A549 (cell line): Measurements from ENCODE around the gene CUL3. TPM values are rescaled to one million over a fixed set of nuclear protein-coding genes. Genes with fewer than 3 reads are reported as not detected.
A peak's percentile ranks its signal among the peaks of the same experiment; 100 is the strongest.

Experiments used
- ATAC-seq, 2 experiments: fragments of 200-7000 bp in 1 of 2; fragments of >200 bp in 1 of 2; cut with Nextera tagmentation in 1 of 2; cut with Tn5 transposase in 1 of 2; 3 replicates each; pipeline versions ENCODE4 v1.8.0 to v1.9.1; 2018 to 2020; ENCODE audit warnings: mild to moderate bottlenecking in 1 of 2, moderate library complexity in 1 of 2
- CTCF ChIA-PET: fragments of 300-600 bp; sonication (Branson Sonifier 250); formaldehyde crosslinking; extraction: SDS; loops from one replicate; lab custom pipeline; 2021; ENCODE audit warnings: antibody characterized with exemption, inconsistent platforms; lab: Yijun Ruan, JAX
- POLR2A ChIA-PET: fragments of 350-600 bp; formaldehyde crosslinking; extraction: SDS; loops from one replicate; lab custom pipeline; 2021; ENCODE audit warnings: antibody characterized with exemption, inconsistent platforms; lab: Yijun Ruan, JAX
- DNase-seq, 2 experiments: peaks; one replicate each; pipeline versions ENCODE4 v3.0.0 to v3.0.0-alpha.2; 2011 to 2016; ENCODE audit warnings: low read depth in 1 of 2, low spot score in 1 of 2
- FAIRE-seq: peaks from 2 replicates; lab custom pipeline; 2011; peaks lifted over from hg19 to GRCh38; lab: Jason Lieb, UNC
- H3K27ac ChIP-seq, 2 experiments: fragments of >200 bp; sonication (Bioruptor Twin); formaldehyde crosslinking; 3 replicates each; pipeline ENCODE4 v1.5.1; 2016 to 2017
- H3K4me1 ChIP-seq: fragments of >200 bp; sonication (Bioruptor Twin); formaldehyde crosslinking; 3 replicates; pipeline ENCODE4 v1.6.1; 2016
- H3K4me2 ChIP-seq: fragments of >200 bp; sonication (Bioruptor Twin); formaldehyde crosslinking; 3 replicates; pipeline ENCODE4 v1.6.1; 2016
- H3K4me3 ChIP-seq: fragments of >200 bp; sonication (Bioruptor Twin); formaldehyde crosslinking; 3 replicates; pipeline ENCODE4 v1.5.1; 2016
- H3K9me3 ChIP-seq: fragments of >200 bp; sonication (Bioruptor Twin); formaldehyde crosslinking; 3 replicates; pipeline ENCODE4 v1.6.1; 2016
- CBX8 ChIP-seq: fragments of 200-600 bp; sonication (generic); IDR thresholded peaks from 2 replicates; pipeline ENCODE4 v1.6.1; 2016
- CHD2 ChIP-seq: fragments of 150-350 bp; IDR thresholded peaks from 2 replicates; pipeline ENCODE4 v1.6.1; 2014; ENCODE audit warnings: low read length; ENCODE audit not compliant: partially characterized antibody
- EHF ChIP-seq: fragments of 250-450 bp; sonication (Bioruptor Pico); IDR thresholded peaks from 2 replicates; pipeline ENCODE4 v1.5.0; 2020; ENCODE audit warnings: mild to moderate bottlenecking
- EHMT2 ChIP-seq: fragments of 200-600 bp; sonication (generic); IDR thresholded peaks from 2 replicates; pipeline ENCODE4 v1.6.1; 2016; ENCODE audit warnings: antibody characterized with exemption, low read depth, mild to moderate bottlenecking, moderate library complexity
- EP300 ChIP-seq, 2 experiments: fragments of >200 bp; sonication (Bioruptor Twin); formaldehyde crosslinking; IDR thresholded peaks; 2 replicates in 1 of 2; 3 replicates in 1 of 2; pipeline ENCODE4 v1.6.1; 2016 to 2017
- FOSL2 ChIP-seq, 2 experiments: fragments of 450-650 bp in 1 of 2; fragments of >200 bp in 1 of 2; sonication (Bioruptor Twin) in 1 of 2; formaldehyde crosslinking; IDR thresholded peaks; 2 replicates each; pipeline versions ENCODE4 v1.5.0 to v1.6.1; 2016 to 2020; ENCODE audit warnings: mild to moderate bottlenecking in 1 of 2, moderate library complexity in 1 of 2
- GATA3 ChIP-seq: IDR thresholded peaks from 2 replicates; pipeline ENCODE4 v1.6.1; 2012; ENCODE audit warnings: borderline replicate concordance
- HEYL ChIP-seq: fragments of 250-450 bp; sonication (Bioruptor Pico); IDR thresholded peaks from 2 replicates; pipeline ENCODE4 v1.8.0; 2021; ENCODE audit warnings: mild to moderate bottlenecking, moderate library complexity
- HOXA7 ChIP-seq: fragments of 250-450 bp; sonication (Bioruptor Pico); IDR thresholded peaks from 2 replicates; pipeline ENCODE4 v1.5.0; 2020; ENCODE audit warnings: mild to moderate bottlenecking, moderate library complexity
- JUN ChIP-seq, 2 experiments: fragments of >200 bp; sonication (Bioruptor Twin); formaldehyde crosslinking; IDR thresholded peaks; 2 replicates in 1 of 2; 3 replicates in 1 of 2; pipeline ENCODE4 v1.6.1; 2016 to 2017
- JUNB ChIP-seq: fragments of >200 bp; sonication (Bioruptor Twin); formaldehyde crosslinking; IDR thresholded peaks from 2 replicates; pipeline ENCODE4 v1.6.1; 2016
- MAFK ChIP-seq: fragments of 450-650 bp; IDR thresholded peaks from 2 replicates; pipeline ENCODE4 v1.6.1; 2014; ENCODE audit not compliant: partially characterized antibody
- MAZ ChIP-seq: fragments of 150-350 bp; IDR thresholded peaks from 2 replicates; pipeline ENCODE4 v1.6.1; 2014; ENCODE audit warnings: antibody characterized with exemption, low read depth, low read length, borderline replicate concordance
- MYC ChIP-seq: IDR thresholded peaks from 2 replicates; pipeline ENCODE4 v1.6.1; 2012; ENCODE audit warnings: mild to moderate bottlenecking, inconsistent platforms, low read length, improper control_type of control experiment, borderline replicate concordance
- NFE2L2 ChIP-seq: fragments of 150-350 bp; conservative IDR thresholded peaks from 2 replicates; pipeline ENCODE4 v1.6.1; 2014; ENCODE audit warnings: low read length
- NR3C1 ChIP-seq: fragments of >200 bp; sonication (Bioruptor Twin); formaldehyde crosslinking; IDR thresholded peaks from 3 replicates; pipeline ENCODE4 v1.6.1; 2017
- RAD21 ChIP-seq, 2 experiments: fragments of >200 bp in 1 of 2; sonication (Bioruptor Twin) in 1 of 2; formaldehyde crosslinking in 1 of 2; IDR thresholded peaks in 1 of 2; conservative IDR thresholded peaks in 1 of 2; 2 replicates in 1 of 2; 3 replicates in 1 of 2; pipeline ENCODE4 v1.6.1; 2012 to 2018; ENCODE audit warnings: inconsistent platforms in 1 of 2
- RARB ChIP-seq: fragments of 250-450 bp; sonication (Bioruptor Pico); IDR thresholded peaks from 2 replicates; pipeline ENCODE4 v1.8.0; 2021; ENCODE audit warnings: mild to moderate bottlenecking, moderate library complexity
- RFX5 ChIP-seq: fragments of 450-650 bp; IDR thresholded peaks from 2 replicates; pipeline ENCODE4 v1.7.1; 2014; ENCODE audit warnings: antibody characterized with exemption, mild to moderate bottlenecking, moderate library complexity
- RNF2 ChIP-seq: fragments of 200-600 bp; sonication (generic); IDR thresholded peaks from 2 replicates; pipeline ENCODE4 v1.6.1; 2016; ENCODE audit warnings: low read depth, mild to moderate bottlenecking, antibody characterized with exemption, moderate library complexity, borderline replicate concordance
- WGBS: methylation state at CpG from one replicate; pipeline ENCODE4 v1.1.6; 2017; ENCODE audit errors: missing lambda C conversion rate; 5-methylcytosine and 5-hydroxymethylcytosine counted together
- polyA plus RNA-seq, 4 experiments: library from polyadenylated mRNA; depleted of rRNA in 3 of 4; stranded (reverse); fragments of >200 nt; fragmentation: RNase III in 1 of 4; extraction: RNeasy Plus Mini Kit Qiagen cat#74134 plus additional on column Dnase treatment in 1 of 4; gene quantifications; 2 replicates in 3 of 4; 3 replicates in 1 of 4; pipeline ENCODE4 v1.2.3, GENCODE V29; 2011 to 2017
- TF ChIP-seq, protein P1 (sequence below): fragments of 450-650 bp; IDR thresholded peaks from 2 replicates; pipeline ENCODE4 v1.6.1; 2014; ENCODE audit warnings: antibody characterized with exemption
- TF ChIP-seq, protein P2 (sequence below): fragments of 250-450 bp; sonication (Bioruptor Pico); IDR thresholded peaks from 2 replicates; pipeline ENCODE4 v1.5.0; 2021; ENCODE audit warnings: mild to moderate bottlenecking, moderate library complexity, borderline replicate concordance
- TF ChIP-seq, protein P3 (sequence below): IDR thresholded peaks from 2 replicates; pipeline ENCODE4 v1.6.1; 2012
- TF ChIP-seq, protein P4 (sequence below): fragments of >200 bp; sonication (Bioruptor Twin); formaldehyde crosslinking; IDR thresholded peaks from 3 replicates; pipeline ENCODE4 v1.5.1; 2016
- TF ChIP-seq, protein P5 (sequence below): fragments of >200 bp; sonication (Bioruptor Twin); formaldehyde crosslinking; IDR thresholded peaks from 2 replicates; pipeline ENCODE4 v1.6.1; 2016
- TF ChIP-seq, protein P6 (sequence below): fragments of 200-600 bp; sonication (generic); IDR thresholded peaks from 2 replicates; pipeline ENCODE4 v1.6.1; 2016; ENCODE audit warnings: antibody characterized with exemption, mild to moderate bottlenecking, moderate library complexity

Gene CUL3
- polyA plus RNA-seq, 2 of the 4 experiments (the other 2 are of a cell fraction): 70.5 to 73.9 TPM

DNA sequence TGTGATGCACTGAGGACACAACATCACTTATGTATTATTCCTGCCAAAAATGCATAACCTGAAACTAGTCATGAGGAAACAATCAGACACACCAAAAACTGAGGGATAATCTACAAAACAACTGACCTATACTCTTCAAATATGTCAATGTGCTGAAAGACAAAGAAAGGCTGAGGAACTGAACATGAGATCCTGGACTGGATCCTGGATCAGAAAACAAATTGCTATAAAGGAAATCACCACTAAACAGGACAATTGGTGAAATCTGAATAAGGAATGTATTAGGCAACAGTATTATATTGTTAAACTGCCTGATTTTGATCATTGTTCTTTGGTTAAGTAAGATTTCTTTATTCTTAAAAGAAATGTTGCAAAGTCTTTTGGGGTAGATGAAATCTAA, 28.8 kb downstream of the CUL3 start:
- Histone ChIP-seq H3K4me2 (no peak overlapping the region), H3K4me3 (no peak overlapping the region), H3K9me3 (no peaks in the 10 kb centered on the region), H3K27ac (no peak overlapping the region), H3K4me1 (no peaks in the 10 kb centered on the region)
- ChIA-PET CTCF (no interaction called here), POLR2A (no interaction called here)
- ATAC-seq (no peak), DNase-seq (no peak), FAIRE-seq (no peak)
- TF ChIP-seq EHF (CRISPR knock-in tag) (no peak), RARB (no peak), MAZ (no peak), CBX8 (no peak), RFX5 (no peak), EP300 (IDR thresholded peaks at IDR 0.05) (no peak)
- TF ChIP-seq, protein P1, sequence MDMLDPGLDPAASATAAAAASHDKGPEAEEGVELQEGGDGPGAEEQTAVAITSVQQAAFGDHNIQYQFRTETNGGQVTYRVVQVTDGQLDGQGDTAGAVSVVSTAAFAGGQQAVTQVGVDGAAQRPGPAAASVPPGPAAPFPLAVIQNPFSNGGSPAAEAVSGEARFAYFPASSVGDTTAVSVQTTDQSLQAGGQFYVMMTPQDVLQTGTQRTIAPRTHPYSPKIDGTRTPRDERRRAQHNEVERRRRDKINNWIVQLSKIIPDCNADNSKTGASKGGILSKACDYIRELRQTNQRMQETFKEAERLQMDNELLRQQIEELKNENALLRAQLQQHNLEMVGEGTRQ: no peak
- TF ChIP-seq, protein P2, sequence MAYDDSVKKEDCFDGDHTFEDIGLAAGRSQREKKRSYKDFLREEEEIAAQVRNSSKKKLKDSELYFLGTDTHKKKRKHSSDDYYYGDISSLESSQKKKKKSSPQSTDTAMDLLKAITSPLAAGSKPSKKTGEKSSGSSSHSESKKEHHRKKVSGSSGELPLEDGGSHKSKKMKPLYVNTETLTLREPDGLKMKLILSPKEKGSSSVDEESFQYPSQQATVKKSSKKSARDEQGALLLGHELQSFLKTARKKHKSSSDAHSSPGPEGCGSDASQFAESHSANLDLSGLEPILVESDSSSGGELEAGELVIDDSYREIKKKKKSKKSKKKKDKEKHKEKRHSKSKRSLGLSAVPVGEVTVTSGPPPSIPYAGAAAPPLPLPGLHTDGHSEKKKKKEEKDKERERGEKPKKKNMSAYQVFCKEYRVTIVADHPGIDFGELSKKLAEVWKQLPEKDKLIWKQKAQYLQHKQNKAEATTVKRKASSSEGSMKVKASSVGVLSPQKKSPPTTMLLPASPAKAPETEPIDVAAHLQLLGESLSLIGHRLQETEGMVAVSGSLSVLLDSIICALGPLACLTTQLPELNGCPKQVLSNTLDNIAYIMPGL (CRISPR knock-in tag): no peak
- TF ChIP-seq, protein P3, sequence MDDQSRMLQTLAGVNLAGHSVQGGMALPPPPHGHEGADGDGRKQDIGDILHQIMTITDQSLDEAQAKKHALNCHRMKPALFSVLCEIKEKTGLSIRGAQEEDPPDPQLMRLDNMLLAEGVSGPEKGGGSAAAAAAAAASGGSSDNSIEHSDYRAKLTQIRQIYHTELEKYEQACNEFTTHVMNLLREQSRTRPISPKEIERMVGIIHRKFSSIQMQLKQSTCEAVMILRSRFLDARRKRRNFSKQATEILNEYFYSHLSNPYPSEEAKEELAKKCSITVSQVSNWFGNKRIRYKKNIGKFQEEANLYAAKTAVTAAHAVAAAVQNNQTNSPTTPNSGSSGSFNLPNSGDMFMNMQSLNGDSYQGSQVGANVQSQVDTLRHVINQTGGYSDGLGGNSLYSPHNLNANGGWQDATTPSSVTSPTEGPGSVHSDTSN: no peak
- TF ChIP-seq, protein P4, sequence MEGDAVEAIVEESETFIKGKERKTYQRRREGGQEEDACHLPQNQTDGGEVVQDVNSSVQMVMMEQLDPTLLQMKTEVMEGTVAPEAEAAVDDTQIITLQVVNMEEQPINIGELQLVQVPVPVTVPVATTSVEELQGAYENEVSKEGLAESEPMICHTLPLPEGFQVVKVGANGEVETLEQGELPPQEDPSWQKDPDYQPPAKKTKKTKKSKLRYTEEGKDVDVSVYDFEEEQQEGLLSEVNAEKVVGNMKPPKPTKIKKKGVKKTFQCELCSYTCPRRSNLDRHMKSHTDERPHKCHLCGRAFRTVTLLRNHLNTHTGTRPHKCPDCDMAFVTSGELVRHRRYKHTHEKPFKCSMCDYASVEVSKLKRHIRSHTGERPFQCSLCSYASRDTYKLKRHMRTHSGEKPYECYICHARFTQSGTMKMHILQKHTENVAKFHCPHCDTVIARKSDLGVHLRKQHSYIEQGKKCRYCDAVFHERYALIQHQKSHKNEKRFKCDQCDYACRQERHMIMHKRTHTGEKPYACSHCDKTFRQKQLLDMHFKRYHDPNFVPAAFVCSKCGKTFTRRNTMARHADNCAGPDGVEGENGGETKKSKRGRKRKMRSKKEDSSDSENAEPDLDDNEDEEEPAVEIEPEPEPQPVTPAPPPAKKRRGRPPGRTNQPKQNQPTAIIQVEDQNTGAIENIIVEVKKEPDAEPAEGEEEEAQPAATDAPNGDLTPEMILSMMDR: no peak

DNA sequence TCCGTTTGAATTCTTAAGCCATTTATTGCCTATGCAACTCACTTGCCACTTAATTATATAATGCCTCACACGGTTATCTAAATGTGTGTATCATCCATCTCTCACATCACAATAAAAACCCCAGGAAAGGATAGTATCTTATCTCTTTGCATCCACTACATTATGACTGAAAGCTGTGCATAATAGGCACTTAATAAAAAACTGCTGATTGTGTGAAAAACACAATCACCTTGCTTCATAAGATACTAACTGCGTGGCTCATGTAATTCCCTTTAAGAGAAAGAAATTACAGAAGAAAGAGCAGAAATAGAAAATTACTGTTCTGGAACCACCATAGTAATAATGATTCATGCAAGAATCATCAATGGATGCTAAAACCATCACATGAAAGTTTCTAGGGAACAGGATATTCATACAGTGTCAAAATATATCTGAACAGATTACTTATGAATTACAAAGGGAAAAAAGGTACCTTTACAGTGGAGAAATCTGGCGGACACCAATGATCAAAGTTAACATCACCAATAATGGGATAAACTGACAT, 29.3 kb downstream of the CUL3 start:
- DNase-seq (no peak), FAIRE-seq (no peak)
- no peaks in the 10 kb centered on the region for H3K4me1 ChIP-seq
- CTCF ChIA-PET: no interaction called here
- POLR2A ChIA-PET: no interaction called here
- 95% methylated on average over 4 of the region's 4 CpGs for WGBS
- H3K4me3 ChIP-seq: no peak overlapping the region
- no peak overlapping the region for H3K27ac ChIP-seq
- no peaks in the 10 kb centered on the region for H3K9me3 ChIP-seq
- no peak overlapping the region for H3K4me2 ChIP-seq
- TF ChIP-seq, protein P5, sequence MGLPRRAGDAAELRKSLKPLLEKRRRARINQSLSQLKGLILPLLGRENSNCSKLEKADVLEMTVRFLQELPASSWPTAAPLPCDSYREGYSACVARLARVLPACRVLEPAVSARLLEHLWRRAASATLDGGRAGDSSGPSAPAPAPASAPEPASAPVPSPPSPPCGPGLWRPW: no peak
- TF ChIP-seq MAFK: peak; percentile 92
- TF ChIP-seq, all 56 proteins: peak for 1
- ATAC-seq: no peak

DNA sequence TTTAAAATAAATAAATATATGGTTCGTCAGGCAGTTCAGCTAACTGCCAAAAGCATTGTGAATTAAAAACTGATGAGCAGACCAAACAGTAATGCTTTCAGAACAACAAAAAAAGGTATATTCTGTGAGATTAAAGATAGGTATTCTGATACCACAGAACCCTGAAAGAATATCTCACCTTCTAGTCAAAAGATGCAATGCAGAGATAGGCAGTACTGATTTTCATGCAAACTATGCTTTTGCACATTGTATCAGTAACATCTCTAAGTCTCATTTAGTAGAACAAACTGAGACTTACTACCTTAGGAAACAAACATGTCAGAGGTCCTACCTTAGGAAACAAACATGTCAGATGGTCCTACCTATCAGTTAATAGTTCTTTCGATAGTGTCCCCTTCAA, 32.4 kb downstream of the CUL3 start:
- Histone ChIP-seq H3K9me3 (no peaks in the 10 kb centered on the region), H3K4me2 (no peak overlapping the region), H3K27ac (no peak overlapping the region), H3K4me3 (no peak overlapping the region), H3K4me1 (no peaks in the 10 kb centered on the region)
- DNase-seq (no peak), FAIRE-seq (no peak), ATAC-seq (no peak)
- WGBS: 94% methylated on average over 2 of the region's 2 CpGs
- ChIA-PET POLR2A (no interaction called here), CTCF (no interaction called here)
- TF ChIP-seq FOSL2 (IDR thresholded peaks at IDR 0.05) (no peak), FOSL2 (CRISPR knock-in tag; IDR thresholded peaks at IDR 0.05) (no peak), JUNB (no peak), EP300 (IDR thresholded peaks at IDR 0.05) (no peak), GATA3 (no peak), MYC (no peak), HEYL (CRISPR knock-in tag) (no peak), JUN (IDR thresholded peaks at IDR 0.05) (no peak), EHF (CRISPR knock-in tag) (no peak), NFE2L2 (no peak), NR3C1 (no peak), HOXA7 (CRISPR knock-in tag) (no peak), CHD2 (no peak), RNF2 (no peak), RAD21 (conservative IDR thresholded peaks at IDR 0.05 in 1 of 2, IDR thresholded peaks at IDR 0.05 in 1 of 2) (no peak), EHMT2 (no peak)
- TF ChIP-seq, protein P6, sequence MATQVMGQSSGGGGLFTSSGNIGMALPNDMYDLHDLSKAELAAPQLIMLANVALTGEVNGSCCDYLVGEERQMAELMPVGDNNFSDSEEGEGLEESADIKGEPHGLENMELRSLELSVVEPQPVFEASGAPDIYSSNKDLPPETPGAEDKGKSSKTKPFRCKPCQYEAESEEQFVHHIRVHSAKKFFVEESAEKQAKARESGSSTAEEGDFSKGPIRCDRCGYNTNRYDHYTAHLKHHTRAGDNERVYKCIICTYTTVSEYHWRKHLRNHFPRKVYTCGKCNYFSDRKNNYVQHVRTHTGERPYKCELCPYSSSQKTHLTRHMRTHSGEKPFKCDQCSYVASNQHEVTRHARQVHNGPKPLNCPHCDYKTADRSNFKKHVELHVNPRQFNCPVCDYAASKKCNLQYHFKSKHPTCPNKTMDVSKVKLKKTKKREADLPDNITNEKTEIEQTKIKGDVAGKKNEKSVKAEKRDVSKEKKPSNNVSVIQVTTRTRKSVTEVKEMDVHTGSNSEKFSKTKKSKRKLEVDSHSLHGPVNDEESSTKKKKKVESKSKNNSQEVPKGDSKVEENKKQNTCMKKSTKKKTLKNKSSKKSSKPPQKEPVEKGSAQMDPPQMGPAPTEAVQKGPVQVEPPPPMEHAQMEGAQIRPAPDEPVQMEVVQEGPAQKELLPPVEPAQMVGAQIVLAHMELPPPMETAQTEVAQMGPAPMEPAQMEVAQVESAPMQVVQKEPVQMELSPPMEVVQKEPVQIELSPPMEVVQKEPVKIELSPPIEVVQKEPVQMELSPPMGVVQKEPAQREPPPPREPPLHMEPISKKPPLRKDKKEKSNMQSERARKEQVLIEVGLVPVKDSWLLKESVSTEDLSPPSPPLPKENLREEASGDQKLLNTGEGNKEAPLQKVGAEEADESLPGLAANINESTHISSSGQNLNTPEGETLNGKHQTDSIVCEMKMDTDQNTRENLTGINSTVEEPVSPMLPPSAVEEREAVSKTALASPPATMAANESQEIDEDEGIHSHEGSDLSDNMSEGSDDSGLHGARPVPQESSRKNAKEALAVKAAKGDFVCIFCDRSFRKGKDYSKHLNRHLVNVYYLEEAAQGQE: no peak
